ENCODE results near the gene SHC3.

DNA sequence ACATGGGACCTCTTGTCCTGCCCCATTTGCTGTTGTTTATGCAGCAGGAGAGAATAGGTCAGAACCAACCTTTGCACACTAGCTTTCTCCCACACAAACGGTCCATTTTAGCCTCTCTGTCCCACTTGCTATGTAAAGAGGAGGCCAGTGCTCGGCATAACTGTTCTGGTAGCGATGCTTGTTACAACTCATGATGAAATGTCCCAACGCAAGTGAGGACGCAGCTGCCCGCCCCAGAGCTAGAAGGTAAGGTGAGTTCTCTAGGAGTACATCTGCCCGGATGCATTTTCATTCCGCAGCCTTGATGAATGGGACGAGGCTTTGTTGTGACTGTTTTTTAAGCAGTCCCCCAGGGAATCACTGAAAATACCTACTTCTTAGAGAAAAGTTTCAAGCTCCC, 173.3 kb downstream of the SHC3 start:
- TF ChIP-seq POLR2A (IDR thresholded peaks at IDR 0.05) = no peak
- TF ChIP-seq, protein P1, sequence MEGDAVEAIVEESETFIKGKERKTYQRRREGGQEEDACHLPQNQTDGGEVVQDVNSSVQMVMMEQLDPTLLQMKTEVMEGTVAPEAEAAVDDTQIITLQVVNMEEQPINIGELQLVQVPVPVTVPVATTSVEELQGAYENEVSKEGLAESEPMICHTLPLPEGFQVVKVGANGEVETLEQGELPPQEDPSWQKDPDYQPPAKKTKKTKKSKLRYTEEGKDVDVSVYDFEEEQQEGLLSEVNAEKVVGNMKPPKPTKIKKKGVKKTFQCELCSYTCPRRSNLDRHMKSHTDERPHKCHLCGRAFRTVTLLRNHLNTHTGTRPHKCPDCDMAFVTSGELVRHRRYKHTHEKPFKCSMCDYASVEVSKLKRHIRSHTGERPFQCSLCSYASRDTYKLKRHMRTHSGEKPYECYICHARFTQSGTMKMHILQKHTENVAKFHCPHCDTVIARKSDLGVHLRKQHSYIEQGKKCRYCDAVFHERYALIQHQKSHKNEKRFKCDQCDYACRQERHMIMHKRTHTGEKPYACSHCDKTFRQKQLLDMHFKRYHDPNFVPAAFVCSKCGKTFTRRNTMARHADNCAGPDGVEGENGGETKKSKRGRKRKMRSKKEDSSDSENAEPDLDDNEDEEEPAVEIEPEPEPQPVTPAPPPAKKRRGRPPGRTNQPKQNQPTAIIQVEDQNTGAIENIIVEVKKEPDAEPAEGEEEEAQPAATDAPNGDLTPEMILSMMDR (IDR thresholded peaks at IDR 0.05) = no peak

Data from body of pancreas (tissue), 4 donors.